Measurements from ENCODE around the gene LRP8. TPM values are rescaled to one million over a fixed set of nuclear protein-coding genes. Genes with fewer than 3 reads are reported as not detected.

The LRP8 gene
- total and polyA plus RNA-seq, 2 of the 4 experiments (the other 2 are of a cell fraction) = 12.0 to 12.1 TPM

DNA sequence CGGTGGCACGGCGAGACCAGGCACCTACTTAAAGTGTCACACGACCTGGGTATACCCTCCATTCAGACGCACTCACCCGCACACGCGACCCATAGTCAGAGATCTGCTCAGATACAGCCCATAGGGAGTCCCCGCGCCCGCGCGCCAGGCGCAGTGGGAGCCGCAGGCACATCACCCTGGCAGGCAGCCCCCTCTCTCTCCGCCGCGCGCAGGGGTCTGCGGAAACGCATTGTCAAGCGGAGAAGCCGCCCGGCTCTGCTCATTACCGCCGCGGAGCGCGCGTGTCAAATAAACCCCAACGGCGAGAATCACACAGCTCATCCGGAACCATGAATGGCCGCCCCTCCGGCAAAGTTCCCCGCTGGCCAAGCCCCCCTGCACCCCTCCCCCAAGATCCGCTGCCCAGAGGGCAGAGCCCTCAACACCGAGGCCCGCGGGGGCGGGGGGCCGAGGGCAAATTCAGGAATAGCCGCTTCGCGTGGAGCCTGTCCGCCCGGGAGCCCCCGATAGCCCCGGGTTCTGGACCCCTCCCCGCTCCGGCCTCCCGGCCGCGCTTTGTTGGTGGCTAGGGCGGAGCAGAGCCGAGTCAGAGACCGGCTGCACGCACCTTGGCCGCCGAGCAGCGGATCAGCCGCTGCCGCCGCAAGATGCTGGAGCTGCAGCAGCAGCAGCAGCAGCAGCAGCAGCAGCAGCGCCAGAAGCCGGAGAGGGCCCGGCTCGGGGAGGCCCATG, 522 bp downstream of the LRP8 start:
- H3K4ac ChIP-seq (ENCODE audit: low read depth, low read length) = peak overlapping the region; percentile 15; the same call in 1 of the 2 replicates
- H3K9me1 ChIP-seq (ENCODE audit: insufficient read depth, low read length) = peaks cover 4% of the 10 kb centered on the region; the same call in 1 of the 2 replicates
- ATAC-seq (ENCODE audit: low read depth) = peak; percentile 16
- H4K91ac ChIP-seq (ENCODE audit: insufficient read depth, low read depth, low read length) = no peak overlapping the region
- H3K14ac ChIP-seq (replicated peaks; ENCODE audit: low read depth, low read length) = 0 out of 2 replicates have a peak overlapping the region, but pooled peaks have one; percentile 37
- H3K79me1 ChIP-seq (ENCODE audit: low read depth in 1 of 2, low read length in 2 of 2) = peaks cover 4 to 18% of the 10 kb centered on the region in 2 experiments; a peak in 3 of 4 replicates
- H3K27me3 ChIP-seq (ENCODE audit: control insufficient read depth, insufficient read depth, low read length) = peaks cover 3% of the 10 kb centered on the region; the same call in 1 of the 2 replicates
- H2BK5ac ChIP-seq (ENCODE audit: low read depth, low read length, poor library complexity, severe bottlenecking) = no peak overlapping the region
- peak overlapping the region; percentile 92 for H2AK9ac ChIP-seq (replicated peaks; ENCODE audit: low read depth, low read length, poor library complexity)
- H3K18ac ChIP-seq (ENCODE audit: low read depth, low read length) = no peak overlapping the region
- DNase-seq = peak; percentile 15
- intact Hi-C loops (cut with micrococcal nuclease) = loop anchor here (5.0 kb wide), 1 partner anchor 65 kb away; no protein-coding TSS in a partner anchor
- H2BK120ac ChIP-seq (ENCODE audit: low read depth, low read length) = no peak overlapping the region
- H4K8ac ChIP-seq (ENCODE audit: low read depth in 2 of 2, low read length in 2 of 2) = no peak overlapping the region
- H3K9me3 ChIP-seq (ENCODE audit: control insufficient read depth, insufficient read depth, low read length) = no peaks in the 10 kb centered on the region
- H3K56ac ChIP-seq (ENCODE audit: extremely low read depth, insufficient read depth, low read length) = no peak overlapping the region
- H3K36me3 ChIP-seq (ENCODE audit: control insufficient read depth, insufficient read depth, low read length) = no peaks in the 10 kb centered on the region; the same call in 1 of the 2 replicates
- peak overlapping the region; percentile 32 for H3K23ac ChIP-seq (ENCODE audit: low read depth, low read length)
- peak overlapping the region; percentile 96 for H2AFZ ChIP-seq (replicated peaks; ENCODE audit: low read length, poor library complexity)
- H3K27ac ChIP-seq (ENCODE audit: insufficient read depth, low read length) = no peak overlapping the region; the same call in 1 of the 2 replicates
- peak overlapping the region; percentile 7; the same call in 1 of the 2 replicates for H3K9ac ChIP-seq (ENCODE audit: low read depth, low read length)
- BruUV-seq (replicated peaks) = no TSS peak
- H3K4me3 ChIP-seq (ENCODE audit: insufficient read depth, low read depth, low read length) = peak overlapping the region; percentile 54
- peaks cover 4% of the 10 kb centered on the region for H3K4me1 ChIP-seq (ENCODE audit: control insufficient read depth, insufficient read depth, low read length)
- no peak overlapping the region for H2BK15ac ChIP-seq (ENCODE audit: low read depth, low read length)
- no peak overlapping the region for H2AK5ac ChIP-seq (ENCODE audit: low read depth, low read length)
- in situ Hi-C loops (cut with MboI; ENCODE audit: low sequenced_read_pairs) = no loop called here
- 0% methylated on average over 29 of the region's 68 CpGs; no CpG with 5 or more reads in 1 of the 2 experiments for WGBS, 2 experiments (ENCODE audit: extremely low coverage in 2 of 2, insufficient read length in 1 of 2)
- ChIA-PET POLR2A (ENCODE audit: unreplicated experiment) (no interaction called here), CTCF (no interaction called here)
- H4K5ac ChIP-seq (ENCODE audit: low read depth, low read length) = no peak overlapping the region
- H2BK20ac ChIP-seq (ENCODE audit: low read depth, low read length) = no peak overlapping the region
- no peaks in the 10 kb centered on the region for H4K20me1 ChIP-seq (ENCODE audit: insufficient read depth, low read length)
- TF ChIP-seq FOS (IDR thresholded peaks at IDR 0.05; ENCODE audit: low read depth, low read length) (no peak), SMC3 (IDR thresholded peaks at IDR 0.05; ENCODE audit: low read depth, low read length) (no peak), RFX5 (IDR thresholded peaks at IDR 0.05; ENCODE audit: low read depth, low read length) (no peak), RCOR1 (IDR thresholded peaks at IDR 0.05; ENCODE audit: insufficient replicate concordance, low read length) (no peak)
- peak overlapping the region; percentile 97 for H3K4me2 ChIP-seq (ENCODE audit: low read depth, low read length)
- dilution Hi-C loops (cut with HindIII; ENCODE audit: low sequenced_read_pairs, unreplicated experiment) = no loop called here

Measured in IMR-90 (cell line).